Peyer's patch (tissue), 4 donors: ENCODE results near the gene P2RX1.

ENCODE experiments used
- CTCF ChIP-seq, 6 experiments: fragments of 450-650 bp in 4 of 6; fragments of 200-600 bp in 2 of 6; sonication (generic) in 1 of 6; IDR thresholded peaks; one replicate each; pipeline ENCODE4 v1.5.1; 2017 to 2019; ENCODE audit warnings: antibody characterized with exemption in 6 of 6, mild to moderate bottlenecking in 3 of 6, moderate library complexity in 1 of 6
- POLR2A ChIP-seq, 2 donors: fragments of 450-650 bp; IDR thresholded peaks; one replicate each; pipeline ENCODE4 v1.5.1; 2017; ENCODE audit warnings: antibody characterized with exemption in 2 of 2, mild to moderate bottlenecking in 2 of 2, moderate library complexity in 2 of 2

GRCh38 chr17:3953542-3953941, 37.3 kb upstream of the P2RX1 start:
- no peak for TF ChIP-seq CTCF (IDR thresholded peaks at IDR 0.05)
- TF ChIP-seq POLR2A (IDR thresholded peaks at IDR 0.05), result no peak
